Activated CD8-positive, alpha-beta memory T cell treated with anti-CD3 and anti-CD28 coated beads for 24 hours (primary cell): ENCODE results near the gene TMEM151A.

Source experiments
- DNase-seq: peaks from one replicate; pipeline ENCODE4 v3.0.0-alpha.2; 2020

Gene TMEM151A

GRCh38 chr11:66338276-66339161, 46.8 kb downstream of the TMEM151A start:
- DNase-seq: no peak

- DNase-seq: no peak
These were observed 47.5 kb downstream of the TMEM151A start for GRCh38 chr11:66339162-66339675.

DNA sequence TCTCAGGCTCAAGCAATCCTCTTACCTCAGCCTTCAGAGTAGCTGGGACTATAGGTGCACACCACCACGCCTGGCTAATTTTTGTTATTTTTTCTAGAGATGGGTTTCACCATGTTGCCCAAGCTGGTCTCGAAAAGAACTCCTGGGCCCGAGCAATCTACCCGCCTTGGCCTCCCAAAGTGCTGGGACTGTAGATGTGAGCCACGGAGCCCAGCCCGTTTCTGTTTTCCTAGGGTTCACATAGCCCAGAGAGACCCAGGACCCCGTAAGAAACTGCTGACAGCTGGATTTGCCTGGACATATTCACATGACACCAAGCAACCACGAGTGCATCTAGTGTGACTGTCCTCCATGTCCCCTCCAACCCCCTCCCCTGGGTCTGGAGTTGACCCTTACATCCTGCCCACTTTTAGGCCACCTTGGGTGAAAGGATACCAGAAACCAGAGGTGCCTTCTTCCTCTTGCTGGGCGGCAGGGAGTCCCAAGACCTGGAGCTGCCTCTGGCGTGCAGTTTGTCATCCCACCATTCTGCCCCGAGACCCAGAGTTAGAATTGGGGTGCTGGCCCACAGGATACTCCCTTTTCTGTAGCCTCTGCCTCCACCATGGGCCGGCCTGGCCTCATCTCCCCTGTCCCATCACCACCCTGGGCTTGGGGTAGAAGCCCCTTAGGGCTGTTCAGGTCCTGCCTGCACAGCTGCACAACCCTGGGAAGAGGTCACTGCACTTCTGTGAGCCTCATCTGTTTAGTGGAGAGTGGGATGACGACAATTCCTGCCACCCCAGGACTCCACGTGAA, 48.2 kb downstream of the TMEM151A start:
- no peak for DNase-seq

DNA sequence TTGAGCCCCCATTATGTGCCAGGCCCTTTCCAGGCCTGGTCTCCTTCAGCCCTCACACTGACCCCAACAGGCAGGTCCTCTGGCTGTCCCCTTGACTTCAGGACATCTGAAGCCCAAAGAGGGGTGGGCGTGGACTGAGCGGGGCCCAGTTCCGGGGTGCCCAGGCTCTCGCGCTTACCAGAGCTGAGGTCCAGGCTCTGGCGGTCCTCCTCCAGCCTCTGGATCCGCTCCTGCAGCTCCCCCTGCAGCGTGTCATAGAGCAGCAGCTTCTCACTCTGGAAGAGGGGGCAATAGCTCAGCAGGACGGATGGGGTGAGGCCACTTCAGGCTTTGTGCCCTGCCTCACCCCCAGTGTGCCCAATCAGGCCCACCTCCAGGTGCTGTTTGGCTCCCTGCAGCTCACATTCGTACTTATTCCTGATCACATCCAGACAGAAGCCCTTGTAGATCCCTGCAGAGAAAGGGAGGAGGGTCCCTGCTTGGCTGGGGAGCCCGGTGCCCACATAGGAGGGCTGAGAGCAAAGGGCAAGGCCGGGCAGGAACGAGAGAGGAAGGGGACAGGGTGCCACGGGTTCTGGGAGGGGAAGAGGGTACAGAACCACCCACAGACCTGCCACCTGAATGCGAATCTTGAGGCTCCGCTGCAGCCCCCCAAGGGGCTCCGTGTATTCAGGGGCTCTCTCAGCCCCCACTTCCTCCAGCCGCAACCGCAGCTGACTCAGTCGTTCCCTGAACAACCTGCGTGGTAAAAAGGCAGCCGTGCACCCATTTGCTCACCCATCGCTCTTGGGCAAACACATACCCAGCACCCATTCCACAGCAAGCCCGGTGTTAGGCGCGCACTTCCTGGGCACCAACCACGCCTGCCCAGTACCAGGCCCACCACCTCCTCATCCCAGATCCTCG, 49.2 kb downstream of the TMEM151A start:
- DNase-seq: no peak

DNA sequence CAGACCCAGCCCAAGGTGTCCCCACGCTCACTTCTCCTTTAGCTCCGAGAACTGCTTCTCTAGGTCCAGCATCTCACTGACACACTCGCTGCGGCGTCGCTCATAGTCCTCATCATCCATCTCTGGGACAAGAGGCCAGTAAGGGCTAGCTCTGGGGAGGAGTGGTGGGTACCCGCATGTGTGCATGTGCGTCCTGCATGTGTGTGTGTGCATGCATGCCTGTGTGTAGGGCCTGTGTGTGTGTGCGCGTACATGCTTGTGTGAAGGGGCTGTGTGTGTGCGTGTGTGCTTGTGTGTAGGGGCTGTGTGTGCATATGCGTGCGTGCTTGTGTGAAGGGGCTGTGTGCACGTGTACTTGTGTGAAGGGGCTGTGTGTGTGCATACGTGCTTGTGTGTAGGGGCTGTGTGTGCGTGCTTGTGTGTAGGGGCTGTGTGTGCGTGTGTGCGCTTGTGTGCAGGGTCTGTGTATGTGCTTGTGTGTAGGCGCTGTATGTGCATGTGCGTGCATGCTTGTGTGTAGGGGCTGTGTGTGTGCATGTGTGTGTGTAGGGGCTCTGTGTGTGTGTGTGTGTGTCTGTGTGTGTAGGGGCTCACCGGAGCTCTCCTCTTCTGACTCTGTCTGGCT, 49.9 kb downstream of the TMEM151A start:
- DNase-seq: no peak

DNA sequence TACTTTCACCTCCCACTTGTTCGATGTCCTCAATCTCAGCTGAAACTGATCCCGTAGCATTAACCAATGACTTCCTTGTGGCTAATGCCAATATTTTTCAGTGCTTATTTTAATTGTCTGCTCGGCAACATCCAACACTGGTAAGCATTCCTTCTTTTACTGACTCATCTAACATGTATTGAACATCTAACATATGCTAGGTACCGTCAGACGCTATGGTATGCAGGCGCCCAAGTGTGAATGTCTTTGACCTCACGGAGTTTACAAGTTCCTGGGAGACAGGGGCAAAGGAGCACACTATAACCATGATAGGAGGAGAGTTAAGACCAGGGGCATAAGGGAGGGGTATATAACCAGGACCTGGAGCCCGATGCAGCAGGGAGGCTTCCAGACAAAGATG, 51.5 kb downstream of the TMEM151A start:
- no peak for DNase-seq

- DNase-seq: peak; percentile 96
These were observed 53.0 kb downstream of the TMEM151A start, which contains the start of gene BRMS1 for GRCh38 chr11:66344550-66345315. Gene BRMS1 (minus strand): TSS chr11:66345104. CDS start chr11:66342234, 2,870 bp downstream.

GRCh38 chr11:66345316-66345649, 53.6 kb downstream of the TMEM151A start:
- no peak for DNase-seq
